Esophagus muscularis mucosa (tissue), 4 donors: ENCODE results near the gene DCAF15. TPM values are rescaled to one million over a fixed set of nuclear protein-coding genes. Genes with fewer than 3 reads are reported as not detected.

Experiments used
- DNase-seq: peaks from one replicate; pipeline ENCODE4 v3.0.0-alpha.2; 2017; ENCODE audit errors: extremely low spot score
- H3K27ac ChIP-seq, 4 donors: fragments of 200-600 bp; sonication (generic); replicated peaks in 1 of 4; 1 replicate in 3 of 4; 2 replicates in 1 of 4; pipeline ENCODE4 v1.5.1; 2016 to 2019; ENCODE audit warnings: mild to moderate bottlenecking in 1 of 4
- H3K27me3 ChIP-seq, 4 donors: fragments of 200-600 bp; sonication (generic); one replicate each; pipeline versions ENCODE4 v1.5.1 to v1.6.0; 2016 to 2019
- H3K36me3 ChIP-seq, 4 donors: fragments of 200-600 bp; sonication (generic); one replicate each; pipeline ENCODE4 v1.5.1; 2016 to 2019
- H3K4me1 ChIP-seq, 4 donors: fragments of 200-600 bp; sonication (generic); one replicate each; pipeline ENCODE4 v1.5.1; 2016 to 2019
- H3K4me3 ChIP-seq, 4 donors: fragments of 200-600 bp; sonication (generic); 1 replicate in 2 of 4; 2 replicates in 2 of 4; pipeline ENCODE4 v1.5.1; 2016 to 2019; ENCODE audit warnings: mild to moderate bottlenecking in 4 of 4, moderate library complexity in 1 of 4
- H3K9me3 ChIP-seq, 4 donors: fragments of 200-600 bp; sonication (generic); 1 replicate in 3 of 4; 2 replicates in 1 of 4; pipeline ENCODE4 v1.5.1; 2016 to 2019
- EP300 ChIP-seq: sonication (generic); formaldehyde crosslinking; IDR thresholded peaks from one replicate; pipeline ENCODE4 v1.6.1; 2017; ENCODE audit warnings: antibody characterized with exemption
- POLR2A ChIP-seq: fragments of 450-650 bp; IDR thresholded peaks from one replicate; pipeline ENCODE4 v1.6.1; 2017; ENCODE audit warnings: antibody characterized with exemption, moderate library complexity, mild to moderate bottlenecking, low read depth
- POLR2AphosphoS5 ChIP-seq, 2 donors: sonication (generic); formaldehyde crosslinking; IDR thresholded peaks; one replicate each; pipeline ENCODE4 v1.6.1; 2017; ENCODE audit warnings: antibody characterized with exemption in 2 of 2
- WGBS: methylation state at CpG from one replicate; pipeline ENCODE4 v1.1.5; 2018; 5-methylcytosine and 5-hydroxymethylcytosine counted together
- intact Hi-C: fragments of 100-400 bp; cut with DNase I; formaldehyde crosslinking; loops from one replicate; pipeline ENCODE4 v1.15.1; 2023
- total RNA-seq, 4 donors: library from RNA; depleted of rRNA; stranded (reverse); fragments of >200 nt; gene quantifications; one replicate each; pipeline versions ENCODE4 v1.1.0 to v1.2.1, GENCODE V29; 2016
- TF ChIP-seq, protein P1 (sequence below), 3 experiments: fragments of 200-600 bp in 2 of 3; fragments of 450-650 bp in 1 of 3; sonication (generic) in 2 of 3; IDR thresholded peaks; one replicate each; pipeline ENCODE4 v1.5.1; 2017 to 2019; ENCODE audit warnings: antibody characterized with exemption in 3 of 3, mild to moderate bottlenecking in 2 of 3, moderate library complexity in 1 of 3

The DCAF15 gene
- total RNA-seq, 4 donors from 2014 or later = 9.8 to 23.9 (median 13.4) TPM

DNA sequence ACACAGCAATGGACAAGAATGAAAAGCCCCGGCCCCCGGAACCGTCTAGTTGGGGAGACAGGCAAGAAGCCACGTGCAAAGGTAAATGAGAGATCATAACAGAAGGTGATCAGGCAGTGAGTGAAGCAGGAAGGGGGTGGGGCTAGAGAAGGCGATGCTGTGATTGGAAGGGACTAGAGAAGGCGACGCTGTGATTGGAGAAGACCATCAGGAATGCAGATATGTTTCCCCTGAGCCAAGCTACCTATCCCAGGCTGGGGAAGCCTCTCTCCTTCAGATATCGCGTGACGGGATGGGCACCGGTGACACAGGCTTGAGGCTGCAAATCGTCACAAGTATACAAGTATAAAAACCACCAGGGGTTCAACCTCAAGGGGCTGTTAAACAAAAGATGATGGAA lies 21.8 kb downstream of the DCAF15 start:
- H3K4me3 ChIP-seq = no peak overlapping the region
- WGBS = 69% methylated on average over 12 of the region's 12 CpGs
- intact Hi-C loops = no loop called here
- TF ChIP-seq, protein P1, sequence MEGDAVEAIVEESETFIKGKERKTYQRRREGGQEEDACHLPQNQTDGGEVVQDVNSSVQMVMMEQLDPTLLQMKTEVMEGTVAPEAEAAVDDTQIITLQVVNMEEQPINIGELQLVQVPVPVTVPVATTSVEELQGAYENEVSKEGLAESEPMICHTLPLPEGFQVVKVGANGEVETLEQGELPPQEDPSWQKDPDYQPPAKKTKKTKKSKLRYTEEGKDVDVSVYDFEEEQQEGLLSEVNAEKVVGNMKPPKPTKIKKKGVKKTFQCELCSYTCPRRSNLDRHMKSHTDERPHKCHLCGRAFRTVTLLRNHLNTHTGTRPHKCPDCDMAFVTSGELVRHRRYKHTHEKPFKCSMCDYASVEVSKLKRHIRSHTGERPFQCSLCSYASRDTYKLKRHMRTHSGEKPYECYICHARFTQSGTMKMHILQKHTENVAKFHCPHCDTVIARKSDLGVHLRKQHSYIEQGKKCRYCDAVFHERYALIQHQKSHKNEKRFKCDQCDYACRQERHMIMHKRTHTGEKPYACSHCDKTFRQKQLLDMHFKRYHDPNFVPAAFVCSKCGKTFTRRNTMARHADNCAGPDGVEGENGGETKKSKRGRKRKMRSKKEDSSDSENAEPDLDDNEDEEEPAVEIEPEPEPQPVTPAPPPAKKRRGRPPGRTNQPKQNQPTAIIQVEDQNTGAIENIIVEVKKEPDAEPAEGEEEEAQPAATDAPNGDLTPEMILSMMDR (IDR thresholded peaks at IDR 0.05) = no peak
- TF ChIP-seq EP300 = no peak
- TF ChIP-seq POLR2AphosphoS5 (IDR thresholded peaks at IDR 0.05) = no peak
- no peak for TF ChIP-seq POLR2A
- no peaks in the 10 kb centered on the region for H3K27me3 ChIP-seq
- DNase-seq = no peak
- no peaks in the 10 kb centered on the region for H3K9me3 ChIP-seq
- H3K27ac ChIP-seq = no peak overlapping the region
- peaks cover 16 to 68% (median 49%) of the 10 kb centered on the region in 4 donors for H3K36me3 ChIP-seq
- peaks cover 11 to 18% (median 14%) of the 10 kb centered on the region in 4 donors for H3K4me1 ChIP-seq

DNA sequence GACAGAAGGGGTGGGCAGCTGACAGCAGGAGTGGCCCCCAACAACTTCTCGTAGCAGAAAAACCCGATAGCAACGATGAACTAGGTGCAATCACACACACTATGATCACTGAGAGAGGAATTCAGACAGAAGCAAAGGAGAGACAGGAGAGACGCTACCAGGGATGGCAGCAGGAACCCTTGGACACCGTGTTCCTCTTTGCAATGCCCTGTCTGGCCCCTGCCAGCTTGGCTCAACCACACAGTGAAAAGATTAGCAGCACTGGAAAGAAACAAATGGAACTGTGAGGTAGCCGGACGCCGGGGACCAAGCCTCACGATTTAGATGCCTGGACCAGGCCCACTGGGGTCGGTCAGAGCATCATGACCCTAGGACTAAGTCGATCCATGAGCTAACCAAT lies 23.6 kb downstream of the DCAF15 start:
- peaks cover 20 to 25% (median 22%) of the 10 kb centered on the region in 4 donors for H3K4me1 ChIP-seq
- H3K27me3 ChIP-seq = no peaks in the 10 kb centered on the region
- no peak overlapping the region for H3K4me3 ChIP-seq
- TF ChIP-seq, protein P1 (IDR thresholded peaks at IDR 0.05) = no peak
- TF ChIP-seq POLR2A (no peak), EP300 (no peak)
- H3K9me3 ChIP-seq = no peaks in the 10 kb centered on the region
- H3K36me3 ChIP-seq = peaks cover 6 to 52% (median 34%) of the 10 kb centered on the region in 4 donors
- 88% methylated on average over 11 of the region's 11 CpGs for WGBS
- no peak for DNase-seq
- intact Hi-C loops = no loop called here
- no peak overlapping the region for H3K27ac ChIP-seq

DNA sequence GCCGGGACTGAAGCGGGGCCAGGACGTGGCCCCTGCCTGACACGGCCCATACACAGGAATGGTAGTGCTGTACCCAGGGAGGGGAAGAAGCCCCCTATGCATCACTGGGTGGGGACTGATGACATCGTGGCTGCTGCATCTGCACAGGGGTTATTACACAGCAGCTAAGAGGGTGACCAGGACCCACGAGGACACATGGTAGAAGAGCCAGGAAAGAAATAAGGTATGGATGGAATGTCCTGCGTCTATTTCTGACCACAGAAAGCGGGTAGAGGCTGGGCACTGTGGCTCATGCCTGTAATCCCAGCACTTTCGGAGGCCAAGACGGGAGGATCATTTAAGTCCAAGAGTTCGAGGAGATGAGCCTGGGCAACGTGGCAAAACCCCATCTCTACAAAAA lies 24.1 kb downstream of the DCAF15 start:
- WGBS = 86% methylated on average over 12 of the region's 12 CpGs
- no peaks in the 10 kb centered on the region for H3K27me3 ChIP-seq
- peaks cover 20 to 25% (median 23%) of the 10 kb centered on the region in 4 donors for H3K4me1 ChIP-seq
- no peaks in the 10 kb centered on the region for H3K9me3 ChIP-seq
- no peak for DNase-seq
- no peak overlapping the region for H3K27ac ChIP-seq
- intact Hi-C loops = no loop called here
- no peak for TF ChIP-seq POLR2AphosphoS5 (IDR thresholded peaks at IDR 0.05)
- TF ChIP-seq, protein P1 (IDR thresholded peaks at IDR 0.05) = no peak
- TF ChIP-seq POLR2A = no peak
- TF ChIP-seq EP300 = no peak
- H3K36me3 ChIP-seq = peaks cover 6 to 46% (median 29%) of the 10 kb centered on the region in 4 donors
- no peak overlapping the region for H3K4me3 ChIP-seq

DNA sequence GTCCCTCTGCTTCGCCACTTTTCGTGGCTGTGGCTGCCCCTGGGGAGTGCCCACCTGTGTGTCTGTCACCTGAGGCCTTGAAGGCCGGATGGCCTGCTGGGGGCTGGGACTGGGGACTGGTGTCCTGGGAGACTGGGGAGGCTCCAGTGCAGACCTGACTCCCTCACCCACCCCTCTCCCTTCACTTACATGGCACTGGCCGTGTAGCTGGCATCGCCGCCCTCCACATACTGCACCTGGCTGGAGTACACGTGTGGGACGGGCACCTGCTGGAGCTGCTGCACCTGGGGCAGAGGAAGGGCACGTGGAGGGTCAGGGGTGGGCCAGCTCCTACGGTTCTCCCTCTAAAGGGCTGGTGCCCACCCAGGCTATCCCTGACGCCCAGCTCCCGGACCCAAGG lies 25.5 kb downstream of the DCAF15 start:
- H3K4me1 ChIP-seq = peaks cover 23 to 25% (median 24%) of the 10 kb centered on the region in 4 donors
- no peak for DNase-seq
- H3K4me3 ChIP-seq = peak overlapping the region in 3 of 4 donors; percentile 60 to 71 (median 65)
- 89% methylated on average over 11 of the region's 12 CpGs for WGBS
- peak overlapping the region; percentile 66 to 80 (median 76) for H3K27ac ChIP-seq
- intact Hi-C loops = no loop called here
- peaks cover 6 to 34% (median 22%) of the 10 kb centered on the region in 4 donors for H3K36me3 ChIP-seq
- no peaks in the 10 kb centered on the region for H3K9me3 ChIP-seq
- TF ChIP-seq EP300 (no peak), POLR2AphosphoS5 (IDR thresholded peaks at IDR 0.05) (no peak)
- H3K27me3 ChIP-seq = no peaks in the 10 kb centered on the region

DNA sequence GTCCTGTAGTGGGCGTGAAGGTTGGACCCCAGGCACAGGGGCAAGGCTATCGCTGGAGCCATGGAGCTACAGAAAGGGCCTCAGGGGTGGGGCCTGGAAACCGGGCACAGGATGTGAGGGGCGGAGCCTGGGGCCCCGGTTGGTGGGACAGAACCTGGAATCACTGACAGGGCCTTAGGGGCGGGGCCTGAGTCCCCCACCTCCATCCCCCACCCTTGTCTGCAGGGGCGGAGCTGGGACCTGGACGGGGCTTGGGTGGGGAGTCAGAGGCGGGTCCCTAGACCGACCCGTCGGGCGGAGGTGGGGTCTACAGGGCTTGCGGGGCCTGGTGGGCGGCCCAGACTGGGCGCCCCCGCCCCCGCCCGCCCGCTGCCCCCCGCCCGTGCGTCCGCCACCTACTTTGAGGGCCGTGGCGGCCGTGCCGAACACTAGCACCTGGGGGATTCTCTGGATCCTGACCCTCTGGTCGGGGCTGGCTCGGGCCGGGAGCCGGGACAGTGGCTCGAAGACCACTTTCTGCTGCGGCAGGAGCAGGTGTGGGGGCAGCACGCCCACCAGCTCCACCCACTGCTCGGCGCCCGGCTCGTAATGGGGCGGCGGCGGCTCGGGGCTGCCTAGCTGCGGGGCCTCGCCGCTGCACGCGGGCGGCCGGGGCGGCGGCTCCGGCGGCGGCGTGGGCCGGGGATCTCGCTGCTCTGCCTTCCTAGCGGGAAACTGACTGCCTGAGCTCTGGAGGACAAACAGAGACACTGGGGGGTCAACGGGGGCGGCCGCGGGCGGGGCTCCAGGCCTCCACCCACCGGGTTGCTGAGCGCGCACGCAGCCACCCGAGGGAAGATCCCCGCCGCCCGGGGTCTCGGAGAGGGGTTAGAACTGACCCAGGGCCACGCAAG lies 26.3 kb downstream of the DCAF15 start:
- TF ChIP-seq, protein P1 (IDR thresholded peaks at IDR 0.05) = no peak
- no peak for TF ChIP-seq EP300
- peak; percentile 30 to 70 for TF ChIP-seq POLR2AphosphoS5 (IDR thresholded peaks at IDR 0.05)
- intact Hi-C loops = no loop called here
- peak overlapping the region; percentile 60 to 71 (median 68) for H3K4me3 ChIP-seq
- WGBS = 6% methylated on average over 15 of the region's 74 CpGs
- DNase-seq = peak; percentile 95
- no peaks in the 10 kb centered on the region for H3K27me3 ChIP-seq
- peak overlapping the region; percentile 66 to 80 (median 76) for H3K27ac ChIP-seq
- peaks cover 23 to 25% (median 24%) of the 10 kb centered on the region in 4 donors for H3K4me1 ChIP-seq
- peaks cover 2 to 32% (median 19%) of the 10 kb centered on the region in 4 donors for H3K36me3 ChIP-seq
- no peaks in the 10 kb centered on the region for H3K9me3 ChIP-seq
